Measurements from ENCODE around the gene STON2. TPM values are rescaled to one million over a fixed set of nuclear protein-coding genes. Genes with fewer than 3 reads are reported as not detected.

The STON2 gene
- total RNA-seq, 2 experiments from 2014 or later = not detected

- Mint-ChIP-seq H3K27ac (no peak overlapping the region), H3K4me3 (no peak overlapping the region), H3K36me3 (ENCODE audit: low read depth) (no peaks in the 10 kb centered on the region), H3K4me1 (ENCODE audit: low read depth) (no peaks in the 10 kb centered on the region), H3K9me3 (no peaks in the 10 kb centered on the region), H3K27me3 (peaks cover 48% of the 10 kb centered on the region)
- ATAC-seq (ENCODE audit: poor library complexity) = no peak
- POLR2A ChIA-PET = no interaction called here
- intact Hi-C loops (cut with DNase I, micrococcal nuclease) = no loop called here
- no peak overlapping the region for H3K4me3 ChIP-seq (ENCODE audit: low read length)
- no peak for TF ChIP-seq CTCF (IDR thresholded peaks at IDR 0.05)
- no peaks in the 10 kb centered on the region for H3K9me3 ChIP-seq (ENCODE audit: control insufficient read depth in 1 of 2, insufficient read depth in 1 of 2, low read length in 2 of 2)
- peaks cover 25 to 27% of the 10 kb centered on the region in 2 experiments for H3K27me3 ChIP-seq (ENCODE audit: control insufficient read depth in 1 of 2, insufficient read depth in 2 of 2, low read length in 2 of 2)
- DNase-seq = no peak
- no peak overlapping the region for H3K27ac ChIP-seq (ENCODE audit: low read depth in 1 of 2, low read length in 2 of 2)
- no peaks in the 10 kb centered on the region for H3K36me3 ChIP-seq (ENCODE audit: insufficient read depth, low read length)
- CTCF ChIA-PET = no interaction called here
- H3K4me1 ChIP-seq (ENCODE audit: insufficient read depth, low read length) = no peaks in the 10 kb centered on the region
Measured at GRCh38 chr14:81429028-81429427, 28.9 kb upstream of the STON2 start.

- H3K4me1 Mint-ChIP-seq (ENCODE audit: low read depth) = no peaks in the 10 kb centered on the region
- H3K9me3 Mint-ChIP-seq = no peaks in the 10 kb centered on the region
- ATAC-seq (ENCODE audit: poor library complexity) = no peak
- H3K27ac Mint-ChIP-seq = no peak overlapping the region
- Histone ChIP-seq H3K27ac (ENCODE audit: low read depth in 1 of 2, low read length in 2 of 2) (no peak overlapping the region), H3K9me3 (ENCODE audit: control insufficient read depth in 1 of 2, insufficient read depth in 1 of 2, low read length in 2 of 2) (no peaks in the 10 kb centered on the region), H3K4me1 (ENCODE audit: insufficient read depth, low read length) (no peaks in the 10 kb centered on the region), H3K36me3 (ENCODE audit: insufficient read depth, low read length) (no peaks in the 10 kb centered on the region), H3K4me3 (ENCODE audit: low read length) (no peak overlapping the region), H3K27me3 (ENCODE audit: control insufficient read depth in 1 of 2, insufficient read depth in 2 of 2, low read length in 2 of 2) (peaks cover 11 to 22% of the 10 kb centered on the region in 2 experiments)
- intact Hi-C loops (cut with DNase I, micrococcal nuclease) = no loop called here
- H3K36me3 Mint-ChIP-seq (ENCODE audit: low read depth) = no peaks in the 10 kb centered on the region
- H3K27me3 Mint-ChIP-seq = peaks cover 33% of the 10 kb centered on the region
- CTCF ChIA-PET = no interaction called here
- TF ChIP-seq CTCF (IDR thresholded peaks at IDR 0.05) = no peak
- no peak overlapping the region for H3K4me3 Mint-ChIP-seq
- POLR2A ChIA-PET = no interaction called here
- no peak for DNase-seq
Measured at GRCh38 chr14:81427348-81428058, 27.4 kb upstream of the STON2 start.

- Histone ChIP-seq H3K9me3 (ENCODE audit: control insufficient read depth in 1 of 2, insufficient read depth in 1 of 2, low read length in 2 of 2) (no peaks in the 10 kb centered on the region), H3K4me3 (ENCODE audit: low read length) (no peak overlapping the region), H3K27ac (ENCODE audit: low read depth in 1 of 2, low read length in 2 of 2) (no peak overlapping the region), H3K27me3 (ENCODE audit: control insufficient read depth in 1 of 2, insufficient read depth in 2 of 2, low read length in 2 of 2) (peaks cover 0 to 14% of the 10 kb centered on the region in 2 experiments), H3K36me3 (ENCODE audit: insufficient read depth, low read length) (no peaks in the 10 kb centered on the region), H3K4me1 (ENCODE audit: insufficient read depth, low read length) (no peaks in the 10 kb centered on the region)
- H3K27ac Mint-ChIP-seq = no peak overlapping the region
- no peak for TF ChIP-seq CTCF (IDR thresholded peaks at IDR 0.05)
- no peak overlapping the region for H3K4me3 Mint-ChIP-seq
- no peak for DNase-seq
- no peaks in the 10 kb centered on the region for H3K4me1 Mint-ChIP-seq (ENCODE audit: low read depth)
- ChIA-PET POLR2A (no interaction called here), CTCF (no interaction called here)
- intact Hi-C loops (cut with DNase I, micrococcal nuclease) = no loop called here
- peaks cover 17% of the 10 kb centered on the region for H3K27me3 Mint-ChIP-seq
- H3K36me3 Mint-ChIP-seq (ENCODE audit: low read depth) = no peaks in the 10 kb centered on the region
- ATAC-seq (ENCODE audit: poor library complexity) = no peak
- no peaks in the 10 kb centered on the region for H3K9me3 Mint-ChIP-seq
Measured at GRCh38 chr14:81423504-81423903, 23.4 kb upstream of the STON2 start.
